ENCODE measurements around the gene NBPF12.
"Not testable (repeated sequence)": the region's sequence is repeated elsewhere in the genome, so short reads cannot be mapped to it uniquely, and the experiment has no call there.

NBPF12 gene

GRCh38 chr1:146938242-146938902 lies at the start of gene NBPF12:
NBPF12 (plus strand) TSS chr1:146938324; CDS start chr1:146960144, 21,820 bp downstream.
- in situ Hi-C loops (cut with MboI; ENCODE audit: low sequenced_read_pairs) = not testable (repeated sequence)

GRCh38 chr1:146891355-146891754 lies 46.8 kb upstream of the NBPF12 start:
- in situ Hi-C loops (cut with MboI; ENCODE audit: low sequenced_read_pairs) = not testable (repeated sequence)

GRCh38 chr1:146892331-146892730 lies 45.8 kb upstream of the NBPF12 start:
- in situ Hi-C loops (cut with MboI; ENCODE audit: low sequenced_read_pairs) = not testable (repeated sequence)

GRCh38 chr1:146907565-146908261 lies 30.4 kb upstream of the NBPF12 start:
- in situ Hi-C loops (cut with MboI; ENCODE audit: low sequenced_read_pairs) = not testable (repeated sequence)

- in situ Hi-C loops (cut with MboI; ENCODE audit: low sequenced_read_pairs) = not testable (repeated sequence)
Observed at GRCh38 chr1:146912975-146913374, 25.1 kb upstream of the NBPF12 start.

- in situ Hi-C loops (cut with MboI; ENCODE audit: low sequenced_read_pairs) = not testable (repeated sequence)
Observed at GRCh38 chr1:146920811-146921210, 17.3 kb upstream of the NBPF12 start.

GRCh38 chr1:146922614-146923013 lies 15.5 kb upstream of the NBPF12 start:
- in situ Hi-C loops (cut with MboI; ENCODE audit: low sequenced_read_pairs) = not testable (repeated sequence)

GRCh38 chr1:146924106-146924505 lies 14.0 kb upstream of the NBPF12 start:
- in situ Hi-C loops (cut with MboI; ENCODE audit: low sequenced_read_pairs) = not testable (repeated sequence)

GRCh38 chr1:146926413-146926812 lies 11.7 kb upstream of the NBPF12 start:
- in situ Hi-C loops (cut with MboI; ENCODE audit: low sequenced_read_pairs) = not testable (repeated sequence)

- in situ Hi-C loops (cut with MboI; ENCODE audit: low sequenced_read_pairs) = not testable (repeated sequence)
Observed at GRCh38 chr1:146930225-146930624, 7.9 kb upstream of the NBPF12 start.

- in situ Hi-C loops (cut with MboI; ENCODE audit: low sequenced_read_pairs) = not testable (repeated sequence)
Observed at GRCh38 chr1:146934390-146935223, 3.5 kb upstream of the NBPF12 start.

GRCh38 chr1:146937462-146937861 lies 662 bp upstream of the NBPF12 start:
- in situ Hi-C loops (cut with MboI; ENCODE audit: low sequenced_read_pairs) = not testable (repeated sequence)

GRCh38 chr1:146938927-146939786 lies 1.0 kb downstream of the NBPF12 start:
- in situ Hi-C loops (cut with MboI; ENCODE audit: low sequenced_read_pairs) = not testable (repeated sequence)

GRCh38 chr1:146940293-146940692 lies 2.2 kb downstream of the NBPF12 start:
- in situ Hi-C loops (cut with MboI; ENCODE audit: low sequenced_read_pairs) = not testable (repeated sequence)

GRCh38 chr1:146943342-146943886 lies 5.3 kb downstream of the NBPF12 start:
- in situ Hi-C loops (cut with MboI; ENCODE audit: low sequenced_read_pairs) = not testable (repeated sequence)

GRCh38 chr1:146948127-146948526 lies 10.0 kb downstream of the NBPF12 start:
- in situ Hi-C loops (cut with MboI; ENCODE audit: low sequenced_read_pairs) = not testable (repeated sequence)

- in situ Hi-C loops (cut with MboI; ENCODE audit: low sequenced_read_pairs) = not testable (repeated sequence)
Observed at GRCh38 chr1:146964340-146964739, 26.2 kb downstream of the NBPF12 start.

- in situ Hi-C loops (cut with MboI; ENCODE audit: low sequenced_read_pairs) = not testable (repeated sequence)
Observed at GRCh38 chr1:146966351-146966750, 28.2 kb downstream of the NBPF12 start.

- in situ Hi-C loops (cut with MboI; ENCODE audit: low sequenced_read_pairs) = not testable (repeated sequence)
Observed at GRCh38 chr1:146970656-146971055, 32.5 kb downstream of the NBPF12 start.

GRCh38 chr1:146972681-146973080 lies 34.6 kb downstream of the NBPF12 start:
- in situ Hi-C loops (cut with MboI; ENCODE audit: low sequenced_read_pairs) = not testable (repeated sequence)
